Dermis microvascular lymphatic vessel endothelial cell (primary cell): ENCODE results near the gene IGFBP2. TPM values are rescaled to one million over a fixed set of nuclear protein-coding genes. Genes with fewer than 3 reads are reported as not detected.

Source experiments
- DNase-seq, 2 donors: peaks; one replicate each; pipeline versions ENCODE4 v3.0.0 to v3.0.0-alpha.2; 2010; ENCODE audit warnings: low read depth in 2 of 2
- total RNA-seq: library from RNA; depleted of rRNA; stranded (reverse); fragments of >200 nt; gene quantifications from 2 replicates; pipeline ENCODE4 v1.2.1, GENCODE V29; 2014

Gene IGFBP2
- total RNA-seq, 1 donor from 2014 or later, result 53.0 TPM

DNA sequence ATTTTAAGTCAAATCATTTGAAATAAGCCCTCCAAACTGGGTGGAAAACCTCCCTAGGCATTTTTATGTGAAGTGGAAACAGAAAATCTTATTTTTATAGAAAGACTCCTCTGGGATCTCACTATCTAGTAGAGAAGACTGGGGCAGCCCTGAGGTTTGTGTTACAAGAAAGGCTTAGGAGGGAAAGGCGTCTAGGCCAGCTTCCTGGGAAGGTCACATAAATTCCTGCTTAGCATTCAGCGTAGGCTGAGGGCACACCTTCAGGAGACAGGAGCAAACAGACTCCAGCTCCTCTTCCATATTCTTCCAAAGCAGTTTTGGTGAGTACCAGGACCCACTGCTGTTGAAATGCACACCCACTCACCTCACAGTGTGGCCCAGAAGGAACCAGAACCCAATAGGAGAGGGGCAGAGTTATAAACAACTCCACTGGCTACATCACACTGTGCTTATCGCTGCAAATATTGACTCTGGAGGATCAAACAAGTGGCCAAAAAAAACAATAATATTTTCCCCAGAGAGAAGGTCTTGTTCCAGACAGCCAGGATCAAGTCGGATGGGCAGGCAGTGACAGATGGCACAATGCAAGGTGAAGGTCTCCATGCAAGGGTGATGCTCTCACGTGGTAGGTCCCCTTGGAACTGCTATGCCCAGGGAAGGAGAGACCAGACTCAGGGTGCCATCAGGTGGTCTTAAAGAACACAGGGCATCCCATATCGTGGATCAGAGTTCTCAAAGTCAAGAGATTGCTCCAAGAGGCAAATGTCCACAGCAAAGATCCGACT, 17.7 kb upstream of the IGFBP2 start:
- no peak for DNase-seq

GRCh38 chr2:216616083-216616678, 17.0 kb upstream of the IGFBP2 start:
- no peak for DNase-seq

- DNase-seq, result no peak
Measured at GRCh38 chr2:216617159-216617815, 15.9 kb upstream of the IGFBP2 start.

DNA sequence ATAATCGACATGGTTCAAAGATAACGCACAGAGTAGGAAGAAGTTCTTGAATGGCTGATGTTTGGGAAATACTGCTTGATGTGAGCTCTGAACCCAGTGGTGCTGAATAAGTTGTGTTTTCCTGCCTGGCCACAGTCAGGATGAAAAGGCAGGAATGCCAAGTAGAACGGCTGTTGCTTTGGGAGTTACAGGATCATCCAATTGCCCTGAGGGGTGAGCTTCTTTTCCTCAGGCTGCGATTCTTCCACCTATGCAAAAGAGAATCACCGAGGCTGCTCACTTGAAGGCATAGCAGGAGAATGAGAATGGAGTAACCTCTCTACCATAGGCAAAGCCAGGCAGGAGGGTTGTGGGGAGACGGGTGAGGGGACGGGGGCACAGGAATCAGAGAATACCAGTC, 14.4 kb upstream of the IGFBP2 start:
- no peak for DNase-seq

DNA sequence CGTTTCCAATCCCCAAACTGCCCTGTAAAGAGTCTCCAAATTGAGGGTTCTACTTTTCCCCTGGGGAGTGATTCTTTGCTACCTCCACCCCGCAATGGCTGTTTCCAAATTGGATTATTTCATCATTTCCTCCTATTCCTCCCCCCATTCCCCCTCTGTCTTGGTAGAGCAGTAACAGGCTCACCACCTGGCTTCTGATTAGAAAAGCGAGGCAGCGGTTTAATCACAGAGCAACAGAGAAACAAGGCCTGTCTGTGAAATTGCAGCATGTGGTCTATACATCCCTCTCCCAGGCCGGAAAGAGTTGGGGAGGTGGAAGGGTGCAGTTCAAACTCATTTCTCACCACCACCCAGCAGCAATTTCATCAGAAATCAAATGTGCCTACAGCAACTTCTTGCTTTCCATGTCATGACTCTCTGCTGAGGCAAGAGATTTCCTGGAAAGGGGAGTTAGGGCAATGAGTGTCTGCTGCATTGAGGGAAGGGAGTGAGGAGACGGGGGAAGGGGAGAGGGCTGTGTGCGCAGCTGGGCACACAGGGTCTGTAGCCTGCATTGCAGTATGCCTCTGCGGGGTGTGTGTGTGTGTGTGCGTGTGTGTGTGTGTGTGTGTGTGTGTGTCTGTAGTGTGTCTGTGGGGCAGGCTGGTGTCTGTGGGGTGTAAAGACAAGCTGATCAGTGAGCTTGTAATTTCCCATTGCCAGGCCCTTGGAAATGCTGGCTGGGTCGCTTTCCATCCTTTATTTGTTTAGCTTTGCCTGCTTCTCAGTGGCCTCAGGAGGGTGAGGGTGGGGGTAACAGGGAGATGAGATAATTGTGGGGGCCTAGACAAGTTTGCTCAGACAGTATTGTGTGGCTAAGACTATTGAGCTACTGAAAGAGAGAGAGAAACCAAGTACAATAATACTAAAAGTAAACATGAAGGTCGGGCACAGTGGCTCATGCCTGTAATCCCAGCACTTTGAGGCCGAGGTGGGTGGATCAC, 13.5 kb upstream of the IGFBP2 start:
- DNase-seq, result no peak

GRCh38 chr2:216620786-216621185, 12.4 kb upstream of the IGFBP2 start:
- DNase-seq, result no peak

- DNase-seq, result no peak
Measured at GRCh38 chr2:216621292-216621691, 11.9 kb upstream of the IGFBP2 start.

GRCh38 chr2:216622526-216622925, 10.7 kb upstream of the IGFBP2 start:
- no peak for DNase-seq

GRCh38 chr2:216624251-216624650, 9.0 kb upstream of the IGFBP2 start:
- DNase-seq, result no peak

DNA sequence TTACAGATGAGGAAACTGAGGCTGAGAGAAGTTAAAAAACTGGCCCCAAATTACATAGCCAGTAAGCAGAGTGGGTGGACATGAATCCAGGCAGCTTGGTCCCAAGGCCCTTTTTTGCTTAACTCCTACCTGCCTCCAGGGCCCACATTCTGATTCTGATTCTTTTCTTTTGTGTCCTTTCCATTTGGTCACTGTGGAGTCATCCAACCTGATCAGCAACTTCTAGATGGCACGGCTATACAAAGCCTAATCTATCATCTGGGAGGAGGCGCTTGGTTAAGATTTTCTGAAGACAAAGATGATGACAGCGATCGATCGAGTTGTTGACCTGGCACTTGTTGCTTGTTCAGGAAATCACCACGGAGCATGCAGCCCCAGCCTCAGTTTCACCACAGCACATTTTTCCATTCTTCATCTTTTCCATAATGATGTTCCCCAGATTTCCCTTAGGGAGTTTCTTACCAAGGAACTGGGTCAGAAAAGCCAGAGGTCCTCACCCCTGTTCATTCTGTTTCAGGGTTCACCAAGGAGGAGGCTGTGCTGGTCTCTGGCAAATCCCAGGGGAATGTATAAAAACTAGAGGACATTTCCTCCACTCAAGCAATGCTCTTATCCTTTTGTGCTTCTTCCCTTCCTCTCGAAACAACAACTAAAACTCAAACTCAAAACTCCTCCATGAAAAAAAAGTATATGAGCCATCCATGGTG, 6.9 kb upstream of the IGFBP2 start:
- DNase-seq, result no peak

DNA sequence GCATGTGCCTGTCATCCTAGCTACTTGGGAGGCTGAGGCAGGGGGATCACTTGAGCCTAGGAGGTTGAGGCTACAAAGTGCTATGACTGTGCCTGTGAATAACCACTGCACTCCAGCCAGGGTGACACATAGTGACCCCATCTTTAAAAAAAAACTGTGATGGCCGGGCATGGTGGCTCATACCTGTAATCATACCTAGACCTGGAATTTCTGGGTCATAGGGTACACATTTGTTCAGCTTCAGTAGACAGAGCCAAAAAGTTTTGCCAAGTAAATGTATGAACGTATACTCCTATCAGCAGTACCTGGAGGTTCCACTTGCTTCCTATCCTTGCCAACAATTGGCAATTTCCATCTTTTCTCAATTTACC, 6.4 kb upstream of the IGFBP2 start:
- no peak for DNase-seq

DNA sequence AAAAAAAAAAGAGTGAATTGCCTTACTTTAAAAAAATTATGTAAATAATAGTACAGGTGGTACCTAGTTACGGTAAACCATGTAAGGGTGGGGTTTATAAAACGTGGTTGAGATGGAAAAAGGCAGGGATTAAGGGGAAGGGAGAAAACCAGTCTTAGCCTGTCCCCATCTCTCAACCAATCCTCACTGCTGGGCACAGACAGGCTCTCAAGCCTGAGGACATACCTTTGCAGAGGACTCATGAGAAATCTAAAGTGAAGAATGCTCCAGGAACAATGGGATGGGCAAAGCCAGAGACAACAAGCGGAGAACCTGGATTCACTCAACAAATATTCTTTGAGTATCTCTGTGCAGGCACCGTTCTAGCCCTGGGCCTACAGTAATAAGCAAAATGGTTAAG, 3.4 kb upstream of the IGFBP2 start:
- DNase-seq, result no peak

DNA sequence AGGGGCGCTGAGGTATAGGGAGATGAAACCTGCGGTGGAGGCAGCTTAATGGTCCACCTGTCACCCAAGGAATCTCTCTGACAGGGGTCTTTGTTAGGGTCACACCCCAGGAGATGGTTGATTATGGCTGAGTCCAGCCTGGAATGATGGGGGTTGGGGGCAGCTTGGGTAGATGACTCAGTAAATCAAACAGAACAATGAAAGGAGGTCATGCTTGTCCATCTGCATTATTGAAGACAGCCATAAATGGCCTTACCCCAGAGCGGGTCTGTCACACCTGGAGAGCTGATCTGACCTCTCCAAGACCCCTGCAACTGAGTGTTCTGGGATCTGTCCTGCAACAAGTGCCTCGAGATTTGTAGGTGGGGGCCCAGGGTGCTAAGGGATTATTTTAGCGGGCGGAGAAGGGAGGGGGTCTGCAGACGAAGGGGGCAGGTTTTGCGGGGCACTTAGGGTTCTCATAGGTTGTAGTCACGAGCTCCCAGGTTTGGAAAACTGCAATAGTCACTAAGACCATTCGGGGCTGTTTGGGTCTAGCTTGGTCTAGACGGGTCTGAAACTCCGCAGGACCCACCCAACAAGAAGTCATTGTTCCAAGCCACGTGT, 771 bp upstream of the IGFBP2 start:
- no peak for DNase-seq

DNA sequence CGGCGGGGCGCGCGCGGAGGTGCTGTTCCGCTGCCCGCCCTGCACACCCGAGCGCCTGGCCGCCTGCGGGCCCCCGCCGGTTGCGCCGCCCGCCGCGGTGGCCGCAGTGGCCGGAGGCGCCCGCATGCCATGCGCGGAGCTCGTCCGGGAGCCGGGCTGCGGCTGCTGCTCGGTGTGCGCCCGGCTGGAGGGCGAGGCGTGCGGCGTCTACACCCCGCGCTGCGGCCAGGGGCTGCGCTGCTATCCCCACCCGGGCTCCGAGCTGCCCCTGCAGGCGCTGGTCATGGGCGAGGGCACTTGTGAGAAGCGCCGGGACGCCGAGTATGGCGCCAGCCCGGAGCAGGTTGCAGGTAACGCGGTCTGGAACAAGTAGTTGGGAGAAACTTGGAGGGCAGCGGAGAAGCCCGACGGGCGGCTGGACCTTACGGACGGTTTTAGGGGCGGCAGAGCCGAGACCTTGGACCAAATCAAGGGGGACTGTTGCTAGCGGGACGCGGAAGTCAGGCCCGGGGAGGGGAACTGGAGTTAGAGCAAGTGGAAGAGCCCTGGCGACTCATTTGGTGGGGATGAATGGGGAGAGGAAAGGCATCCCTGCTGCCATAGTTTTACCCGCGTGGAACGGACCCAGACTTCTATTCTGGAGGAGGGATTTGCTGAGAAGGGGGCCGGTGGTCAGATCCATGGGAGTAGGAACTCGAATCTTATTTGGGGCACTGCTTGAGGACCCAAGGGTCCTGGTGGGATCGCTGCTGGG, 573 bp downstream of the IGFBP2 start:
- DNase-seq, result no peak

DNA sequence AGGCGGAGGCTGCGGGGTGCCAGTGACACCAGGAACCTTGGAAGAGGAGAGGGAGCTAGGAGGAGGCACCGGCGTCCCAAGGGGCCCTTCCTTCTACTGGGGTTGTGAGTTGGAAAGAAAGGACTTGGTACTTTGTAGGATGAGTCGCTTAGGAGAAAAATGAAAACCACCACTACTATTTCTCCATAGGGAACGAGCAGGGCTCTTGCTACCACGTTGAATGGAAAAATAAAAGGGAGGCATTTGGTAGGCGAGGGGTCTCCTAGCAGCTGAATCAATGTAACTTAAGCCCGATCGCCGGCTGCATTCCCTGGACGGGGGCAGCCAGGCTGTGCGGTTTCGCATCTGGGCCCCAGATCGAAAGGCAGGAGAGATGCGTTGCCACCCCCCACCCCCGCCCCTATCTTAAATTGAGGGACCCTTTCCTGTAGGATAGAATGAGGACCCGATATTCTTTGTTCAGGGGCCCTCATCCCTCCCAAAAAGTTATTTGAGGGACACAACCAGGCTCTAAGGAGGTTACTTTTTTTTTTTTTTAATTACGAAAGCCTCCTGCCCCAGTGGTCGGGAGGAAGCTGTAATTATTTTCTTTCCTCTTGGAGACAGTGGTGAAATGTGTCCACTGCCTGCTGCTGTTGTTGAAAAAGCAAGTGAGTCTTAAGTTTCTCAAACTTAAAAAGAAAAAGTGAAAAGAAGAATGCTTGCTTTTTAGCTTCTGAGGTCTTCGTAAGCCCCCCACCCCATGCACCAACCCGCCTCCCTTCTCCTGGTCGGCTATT, 1.3 kb downstream of the IGFBP2 start:
- no peak for DNase-seq

DNA sequence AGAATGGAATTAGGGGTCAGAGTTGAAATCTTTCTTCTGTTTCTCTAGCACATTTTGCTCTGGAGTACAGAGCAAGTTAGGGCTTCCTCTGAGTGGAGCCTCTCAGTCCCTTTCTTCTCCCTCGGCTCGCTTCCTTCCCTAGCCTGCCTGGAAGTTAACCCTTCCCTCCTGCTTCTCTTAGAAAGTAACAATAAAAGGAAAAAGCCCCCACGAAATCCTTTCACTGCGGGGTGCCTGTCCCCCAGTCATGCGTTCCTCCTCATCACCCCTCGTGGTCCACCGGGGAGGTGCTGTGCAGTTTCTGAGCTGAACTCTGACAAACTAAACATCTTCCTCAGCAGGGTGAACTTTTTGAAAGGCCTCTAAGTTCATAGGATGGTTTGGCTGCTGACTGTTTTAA, 2.0 kb downstream of the IGFBP2 start:
- DNase-seq, result no peak

DNA sequence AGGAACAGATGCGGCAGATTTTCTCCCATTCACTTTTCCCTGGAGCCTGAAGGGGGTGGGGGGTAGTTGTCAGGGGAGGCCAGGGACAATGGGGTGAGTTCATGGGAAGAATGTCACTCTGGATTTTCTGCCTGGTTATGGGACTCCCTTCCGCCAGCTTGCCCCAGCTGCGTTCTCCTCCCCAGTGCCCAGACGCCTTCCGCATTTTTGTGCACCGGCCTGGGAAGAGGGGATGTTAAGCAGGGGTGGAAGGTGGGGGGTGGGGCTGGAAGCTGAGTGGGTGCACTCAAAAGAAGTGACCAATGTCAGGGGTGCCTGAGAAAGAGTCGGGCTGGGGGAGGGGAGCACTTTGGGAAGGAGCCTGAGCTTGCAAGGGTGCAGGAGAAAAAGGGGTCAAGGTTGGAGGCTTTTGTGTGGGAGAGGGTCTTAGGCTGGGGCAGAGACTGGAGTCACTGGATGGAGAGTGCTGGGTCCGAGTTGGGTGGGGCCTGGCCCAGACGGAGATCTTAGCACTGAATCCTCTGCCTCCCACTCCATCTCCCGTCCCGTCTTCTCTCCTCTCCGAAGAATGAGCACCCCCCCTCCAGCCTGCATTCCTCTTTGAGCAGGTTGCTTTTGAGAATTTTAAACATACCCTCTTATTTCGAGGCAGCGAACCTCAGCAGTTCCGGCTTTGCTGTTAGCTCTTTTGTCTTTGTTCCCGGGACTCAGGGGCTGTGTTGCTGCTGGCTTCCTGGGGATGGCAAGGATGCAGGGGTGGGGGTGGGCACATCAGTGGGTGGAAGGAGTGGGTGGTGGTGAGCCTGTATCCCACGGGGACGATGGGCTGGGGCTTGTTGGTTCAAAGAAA, 2.7 kb downstream of the IGFBP2 start:
- DNase-seq, result no peak
